GM12878 (cell line): ENCODE measurements around the gene KRT32. TPM values are rescaled to one million over a fixed set of nuclear protein-coding genes. Genes with fewer than 3 reads are reported as not detected.

ENCODE experiments used
- ATAC-seq: fragments of 200-7000 bp; cut with Tn5 transposase; 3 replicates; pipeline ENCODE4 v1.9.1; 2020; ENCODE audit warnings: mild to moderate bottlenecking, moderate library complexity
- BruUV-seq: library from RNA; stranded (reverse); fragments of 400-500 nt; replicated peaks from 2 replicates; lab custom pipeline; 2021; lab: Mats Ljungman, UMichigan
- CTCF ChIA-PET: fragments of 300-600 bp; sonication (Branson Sonifier 250); formaldehyde crosslinking; extraction: SDS; loops from one replicate; lab custom pipeline; 2021; ENCODE audit warnings: inconsistent platforms; lab: Yijun Ruan, JAX
- POLR2A ChIA-PET: fragments of 350-600 bp; formaldehyde crosslinking; extraction: SDS; loops from one replicate; lab custom pipeline; 2021; ENCODE audit warnings: inconsistent platforms; lab: Charles Lee
- RAD21 ChIA-PET: fragments of 300-600 bp; sonication (Branson Sonifier 250); formaldehyde crosslinking; loops from one replicate; lab custom pipeline; 2023; ENCODE audit warnings: antibody characterized with exemption; ENCODE audit not compliant: unreplicated experiment; lab: Charles Lee
- SMC1A ChIA-PET: fragments of 300-600 bp; sonication (Branson Sonifier 250); formaldehyde crosslinking; loops from one replicate; lab custom pipeline; 2023; ENCODE audit not compliant: unreplicated experiment, uncharacterized antibody; lab: Charles Lee
- DNase-seq: peaks from one replicate; pipeline ENCODE4 v3.0.0-alpha.2; 2011; ENCODE audit warnings: low read depth, low spot score
- FAIRE-seq: peaks from 3 replicates; lab custom pipeline; 2011; peaks lifted over from hg19 to GRCh38; lab: Jason Lieb, UNC
- H2AFZ ChIP-seq: 2 replicates; pipeline ENCODE4 v1.6.0; 2011; ENCODE audit warnings: low read depth, low read length, control low read depth; ENCODE audit not compliant: control insufficient read depth
- H3K27ac ChIP-seq: 2 replicates; pipeline ENCODE4 v1.5.1; 2011; ENCODE audit warnings: control low read depth; ENCODE audit not compliant: control insufficient read depth, insufficient read depth
- H3K27me3 ChIP-seq, 2 experiments: replicated peaks in 1 of 2; 2 replicates each; pipeline versions ENCODE4 v1.6.0 to v1.6.1; 2011; ENCODE audit warnings: low read length in 1 of 2; ENCODE audit not compliant: control insufficient read depth in 2 of 2, insufficient read depth in 2 of 2
- H3K36me3 ChIP-seq, 2 experiments: 2 replicates each; pipeline ENCODE4 v1.5.1; 2011; ENCODE audit warnings: low read length in 1 of 2; ENCODE audit not compliant: control insufficient read depth in 2 of 2, insufficient read depth in 2 of 2
- H3K4me1 ChIP-seq: 2 replicates; pipeline ENCODE4 v1.6.1; 2011; ENCODE audit warnings: mild to moderate bottlenecking, low read length, moderate library complexity, mixed read lengths; ENCODE audit not compliant: control insufficient read depth, insufficient read depth
- H3K4me2 ChIP-seq: 2 replicates; pipeline ENCODE4 v1.6.0; 2011; ENCODE audit warnings: control low read depth; ENCODE audit not compliant: control insufficient read depth, insufficient read depth
- H3K4me3 ChIP-seq: fragments of 200-600 bp; sonication (generic); 2 replicates; pipeline ENCODE4 v1.5.1; 2016
- H3K79me2 ChIP-seq: 2 replicates; pipeline ENCODE4 v1.6.0; 2011; ENCODE audit warnings: low read length; ENCODE audit not compliant: control insufficient read depth, insufficient read depth
- H3K9ac ChIP-seq: 2 replicates; pipeline ENCODE4 v1.8.0; 2011; ENCODE audit warnings: low read length, control low read depth, mixed read lengths; ENCODE audit not compliant: control insufficient read depth, insufficient read depth
- H3K9me3 ChIP-seq: replicated peaks from 3 replicates; pipeline ENCODE4 v1.5.1; 2011; ENCODE audit warnings: mild to moderate bottlenecking, low read length; ENCODE audit not compliant: control insufficient read depth, insufficient read depth
- H4K20me1 ChIP-seq: 2 replicates; pipeline ENCODE4 v1.6.0; 2011; ENCODE audit not compliant: control insufficient read depth, insufficient read depth
- CEBPB ChIP-seq, 2 experiments: fragments of 150-350 bp in 1 of 2; IDR thresholded peaks; 2 replicates each; pipeline ENCODE4 v1.6.1; 2012 to 2014; ENCODE audit warnings: low read depth in 2 of 2, low read length in 2 of 2, borderline replicate concordance in 1 of 2, inconsistent platforms in 1 of 2
- DPF2 ChIP-seq: fragments of 450-650 bp; IDR thresholded peaks from 2 replicates; pipeline ENCODE4 v1.6.1; 2017; ENCODE audit warnings: mild to moderate bottlenecking
- EZH2 ChIP-seq: IDR thresholded peaks from 2 replicates; pipeline ENCODE4 v1.6.1; 2012; ENCODE audit warnings: low read depth, mild to moderate bottlenecking, control low read depth, inconsistent platforms, low read length, borderline replicate concordance; ENCODE audit not compliant: control insufficient read depth
- MEF2A ChIP-seq: IDR thresholded peaks from 2 replicates; pipeline ENCODE4 v1.6.1; 2011; ENCODE audit warnings: low read depth, mild to moderate bottlenecking, low read length, moderate library complexity; ENCODE audit not compliant: insufficient read depth
- MTA2 ChIP-seq: fragments of 450-650 bp; IDR thresholded peaks from 2 replicates; pipeline ENCODE4 v1.6.1; 2016; ENCODE audit warnings: low read depth, mild to moderate bottlenecking, moderate library complexity
- MYB ChIP-seq: fragments of 150-350 bp; IDR thresholded peaks from 2 replicates; pipeline ENCODE4 v1.6.1; 2014; ENCODE audit warnings: mild to moderate bottlenecking, low read depth, low read length, borderline replicate concordance
- NFIC ChIP-seq: IDR thresholded peaks from 2 replicates; pipeline ENCODE4 v1.6.1; 2012; ENCODE audit warnings: low read depth, mild to moderate bottlenecking, inconsistent platforms, low read length, moderate library complexity
- NFXL1 ChIP-seq: fragments of 450-650 bp; IDR thresholded peaks from 2 replicates; pipeline ENCODE4 v1.6.1; 2017; ENCODE audit warnings: antibody characterized with exemption, mild to moderate bottlenecking, borderline replicate concordance
- RBBP5 ChIP-seq: fragments of 200-600 bp; sonication (generic); conservative IDR thresholded peaks from 2 replicates; pipeline ENCODE4 v1.6.1; 2016
- RCOR1 ChIP-seq: conservative IDR thresholded peaks from 2 replicates; pipeline ENCODE4 v1.6.1; 2012; ENCODE audit warnings: low read depth, low read length, improper control_type of control experiment
- SP1 ChIP-seq: IDR thresholded peaks from one replicate; pipeline ENCODE4 v1.6.1; 2011; ENCODE audit warnings: low read depth, low read length
- TCF3 ChIP-seq: IDR thresholded peaks from 2 replicates; pipeline ENCODE4 v1.6.1; 2012; ENCODE audit warnings: low read depth, mild to moderate bottlenecking, low read length, borderline replicate concordance; ENCODE audit not compliant: insufficient read depth
- YY1 ChIP-seq: IDR thresholded peaks from 2 replicates; pipeline ENCODE4 v1.6.1; 2011; ENCODE audit warnings: low read depth, mild to moderate bottlenecking, low read length
- ZBED1 ChIP-seq: IDR thresholded peaks from 2 replicates; pipeline ENCODE4 v1.6.1; 2016; ENCODE audit warnings: borderline replicate concordance
- WGBS: methylation state at CpG from one replicate; pipeline ENCODE4 v1.1.6; 2016; ENCODE audit warnings: low lambda C conversion rate; ENCODE audit not compliant: insufficient replicate concordance, insufficient coverage; ENCODE audit errors: missing lambda C conversion rate; 5-methylcytosine and 5-hydroxymethylcytosine counted together
- in situ Hi-C: fragments of 300-500 bp; cut with MboI; formaldehyde crosslinking; loops from 9 replicates; pipeline ENCODE4 v1.14.3; 2018; ENCODE audit warnings: mixed read lengths
- intact Hi-C: fragments of 100-400 bp; cut with micrococcal nuclease; formaldehyde crosslinking; loops from one replicate; pipeline ENCODE4 v1.14.2; 2022; ENCODE audit not compliant: unreplicated experiment
- polyA plus RNA-seq, 11 experiments: library from polyadenylated mRNA; depleted of rRNA in 4 of 11; unstranded in 6 of 11; stranded (reverse) in 5 of 11; fragments of >200 nt; fragmentation: Nextera tagmentation in 4 of 11; fragmentation: Illumina TruSeq in 1 of 11; extraction: Ambion mirVana in 4 of 11; extraction: Trizol in 1 of 11; gene quantifications; 1 replicate in 1 of 11; 2 replicates in 10 of 11; pipeline versions ENCODE4 v1.2.1 to v1.2.3, GENCODE V29; 2011 to 2016; ENCODE audit warnings: inconsistent platforms in 2 of 11, missing spikeins in 2 of 11, low read depth in 1 of 11
- total RNA-seq, 4 experiments: library from RNA; depleted of rRNA in 3 of 4; stranded (reverse); fragments of >200 nt in 3 of 4; fragmentation: Illumina TruSeq in 1 of 4; extraction: Trizol in 1 of 4; gene quantifications; 2 replicates each; pipeline versions ENCODE4 v1.2.1 to v1.2.3, GENCODE V29; 2013 to 2021
- TF ChIP-seq, protein P1 (sequence below): IDR thresholded peaks from 2 replicates; pipeline ENCODE4 v1.6.1; 2012; ENCODE audit warnings: low read depth, low read length, improper control_type of control experiment
- TF ChIP-seq, protein P2 (sequence below): IDR thresholded peaks from 2 replicates; pipeline ENCODE4 v1.6.1; 2011; ENCODE audit warnings: low read depth, mild to moderate bottlenecking, low read length, moderate library complexity, borderline replicate concordance; ENCODE audit errors: extremely low read depth

Gene KRT32
- total and polyA plus RNA-seq, 10 of the 15 experiments (the other 5 are each of a cell fraction or from before 2014, with no cell fraction given): not detected

DNA sequence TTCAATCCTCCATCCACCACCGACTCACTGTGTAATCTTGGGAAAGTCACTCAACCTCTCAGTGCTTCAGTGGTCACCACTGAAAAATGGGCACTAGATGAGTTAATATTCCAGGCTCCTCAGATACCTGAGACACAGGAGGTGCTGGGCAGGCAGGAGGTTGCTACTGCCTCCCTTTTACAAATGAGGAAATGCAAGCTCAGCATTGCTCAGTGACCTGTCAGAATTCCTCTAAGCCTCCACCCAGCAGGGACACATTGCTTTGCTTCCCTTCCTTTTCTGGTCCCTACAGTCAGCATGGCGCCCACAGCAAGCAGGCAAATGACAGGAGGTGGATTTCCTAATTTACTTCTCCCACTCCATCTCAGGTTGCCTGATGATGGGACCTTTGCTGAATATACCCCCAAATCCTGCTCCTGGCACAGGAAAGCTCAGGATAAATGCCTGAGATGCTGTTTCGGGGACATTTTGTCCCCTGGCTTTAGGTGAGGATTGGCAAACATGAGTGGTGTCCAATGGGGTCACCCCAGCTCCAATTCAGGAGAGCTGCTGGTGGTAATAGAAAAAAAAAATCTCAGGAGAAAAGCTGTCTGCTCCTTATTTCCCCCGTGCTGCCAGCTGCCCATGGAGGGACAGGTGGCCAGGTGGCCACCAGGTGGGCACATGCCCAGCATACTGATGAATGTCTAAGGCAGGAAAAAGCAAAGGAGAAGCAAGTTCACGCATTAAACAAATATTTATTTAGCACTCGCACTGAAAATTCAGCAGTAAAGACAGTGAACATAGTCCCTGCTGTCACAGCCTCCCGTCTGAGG is 43.3 kb upstream of the KRT32 start:
- no peaks in the 10 kb centered on the region for H4K20me1 ChIP-seq
- no TSS peak for BruUV-seq
- no peak for FAIRE-seq

DNA sequence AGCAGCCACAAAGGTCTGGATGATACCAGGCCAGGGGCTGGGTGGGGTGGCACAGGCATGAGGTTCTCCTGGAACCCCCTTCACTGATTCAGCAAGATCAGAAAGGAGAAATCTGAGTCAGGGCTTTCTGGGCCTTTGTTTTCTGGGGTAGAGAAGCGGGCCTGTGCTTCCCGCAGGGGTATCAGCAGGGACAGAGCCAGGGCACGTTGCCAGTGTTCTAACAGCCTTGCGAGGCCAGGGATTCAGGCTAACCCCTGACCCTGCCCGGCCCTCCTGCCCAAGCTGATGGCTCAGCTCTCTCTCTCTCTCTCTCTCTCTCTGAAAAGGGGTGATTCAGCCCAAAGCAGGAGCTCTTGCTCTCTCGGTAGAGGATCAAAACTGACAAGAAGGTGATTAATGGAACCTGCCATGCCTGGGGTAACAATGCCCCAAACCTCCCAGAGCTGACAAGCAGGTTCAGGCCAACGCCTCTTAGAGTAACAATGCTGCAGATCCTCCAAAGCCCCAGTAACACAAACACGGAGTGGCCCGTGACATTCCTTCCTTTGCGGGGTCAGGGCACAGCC is 40.2 kb upstream of the KRT32 start:
- intact Hi-C loops: no loop called here
- no peak overlapping the region for H2AFZ ChIP-seq
- FAIRE-seq: no peak
- H3K4me2 ChIP-seq: no peak overlapping the region
- no peaks in the 10 kb centered on the region for H3K36me3 ChIP-seq
- no peak overlapping the region for H3K27ac ChIP-seq
- in situ Hi-C loops: no loop called here
- ChIA-PET RAD21 (no interaction called here), SMC1A (no interaction called here), CTCF (no interaction called here), POLR2A (no interaction called here)
- H3K27me3 ChIP-seq: peaks cover 2 to 8% of the 10 kb centered on the region in 2 experiments; a peak in 2 of 4 replicates
- H4K20me1 ChIP-seq: no peaks in the 10 kb centered on the region
- 9% methylated on average over 10 of the region's 10 CpGs for WGBS
- H3K4me1 ChIP-seq: no peaks in the 10 kb centered on the region
- no peak overlapping the region for H3K9ac ChIP-seq
- ATAC-seq: no peak
- H3K9me3 ChIP-seq: no peaks in the 10 kb centered on the region
- H3K79me2 ChIP-seq: no peaks in the 10 kb centered on the region
- no TSS peak for BruUV-seq
- DNase-seq: no peak
- no peak overlapping the region for H3K4me3 ChIP-seq
- no peak for TF ChIP-seq RBBP5
- TF ChIP-seq CEBPB (IDR thresholded peaks at IDR 0.05; ENCODE audit: borderline replicate concordance in 1 of 2, low read depth in 2 of 2, low read length in 2 of 2): no peak
- TF ChIP-seq DPF2: no peak
- no peak for TF ChIP-seq MYB
- no peak for TF ChIP-seq MTA2
- no peak for TF ChIP-seq EZH2
- no peak for TF ChIP-seq RCOR1
- no peak for TF ChIP-seq ZBED1
- TF ChIP-seq SP1: no peak
- TF ChIP-seq TCF3: no peak
- TF ChIP-seq YY1: no peak
- TF ChIP-seq, protein P1, sequence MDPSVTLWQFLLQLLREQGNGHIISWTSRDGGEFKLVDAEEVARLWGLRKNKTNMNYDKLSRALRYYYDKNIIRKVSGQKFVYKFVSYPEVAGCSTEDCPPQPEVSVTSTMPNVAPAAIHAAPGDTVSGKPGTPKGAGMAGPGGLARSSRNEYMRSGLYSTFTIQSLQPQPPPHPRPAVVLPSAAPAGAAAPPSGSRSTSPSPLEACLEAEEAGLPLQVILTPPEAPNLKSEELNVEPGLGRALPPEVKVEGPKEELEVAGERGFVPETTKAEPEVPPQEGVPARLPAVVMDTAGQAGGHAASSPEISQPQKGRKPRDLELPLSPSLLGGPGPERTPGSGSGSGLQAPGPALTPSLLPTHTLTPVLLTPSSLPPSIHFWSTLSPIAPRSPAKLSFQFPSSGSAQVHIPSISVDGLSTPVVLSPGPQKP: no peak

More for the DNA sequence above, 43.3 kb upstream of the KRT32 start:
- no peaks in the 10 kb centered on the region for H3K79me2 ChIP-seq
- no peak overlapping the region for H3K9ac ChIP-seq
- no peaks in the 10 kb centered on the region for H3K9me3 ChIP-seq
- DNase-seq (no peak), ATAC-seq (no peak)
- H3K27me3 ChIP-seq: peaks cover 2 to 4% of the 10 kb centered on the region in 2 experiments; a peak in 2 of 4 replicates
- WGBS: 5% methylated on average over 7 of the region's 7 CpGs
- H3K4me3 ChIP-seq: no peak overlapping the region
- ChIA-PET SMC1A (no interaction called here), CTCF (interaction anchor here (0.9 to 1.4 kb wide), 2 partner anchors 39 to 152 kb away, joined by 3 read pairs; no protein-coding TSS in a partner anchor), RAD21 (no interaction called here), POLR2A (no interaction called here)
- no peak overlapping the region for H2AFZ ChIP-seq
- no peaks in the 10 kb centered on the region for H3K36me3 ChIP-seq
- intact Hi-C loops (no loop called here), in situ Hi-C loops (no loop called here)
- no peak overlapping the region for H3K27ac ChIP-seq
- no peak overlapping the region for H3K4me2 ChIP-seq
- TF ChIP-seq NFIC: no peak
- TF ChIP-seq, protein P2, sequence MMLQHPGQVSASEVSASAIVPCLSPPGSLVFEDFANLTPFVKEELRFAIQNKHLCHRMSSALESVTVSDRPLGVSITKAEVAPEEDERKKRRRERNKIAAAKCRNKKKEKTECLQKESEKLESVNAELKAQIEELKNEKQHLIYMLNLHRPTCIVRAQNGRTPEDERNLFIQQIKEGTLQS: no peak
- no peak for TF ChIP-seq NFXL1
- TF ChIP-seq MEF2A: no peak
- H3K4me1 ChIP-seq: no peaks in the 10 kb centered on the region
